Measurements from ENCODE around the gene MEOX1.

The MEOX1 gene

GRCh38 chr17:43616852-43617251, 44.9 kb downstream of the MEOX1 start:
- Histone ChIP-seq H2BK120ac (ENCODE audit: low read depth, low read length) (no peak overlapping the region), H3K23ac (ENCODE audit: low read depth, low read length, poor library complexity) (no peak overlapping the region), H3K79me1 (ENCODE audit: low read depth, low read length) (no peaks in the 10 kb centered on the region), H3K4me1 (ENCODE audit: control insufficient read depth in 2 of 2, insufficient read depth in 1 of 2, low read depth in 1 of 2, low read length in 2 of 2) (peaks cover 0 to 5% of the 10 kb centered on the region in 2 donors), H3K36me3 (replicated peaks in 1 of 2; ENCODE audit: control insufficient read depth in 2 of 2, insufficient read depth in 2 of 2, low read length in 2 of 2) (no peaks in the 10 kb centered on the region), H3K9ac (ENCODE audit: low read depth, low read length, poor library complexity) (no peak overlapping the region), H2AK5ac (ENCODE audit: low read depth, low read length) (no peak overlapping the region), H2BK15ac (ENCODE audit: low read length) (no peak overlapping the region), H3K18ac (ENCODE audit: low read length) (peak overlapping the region; percentile 24), H3K27ac (replicated peaks; ENCODE audit: low read length) (no peak overlapping the region), H2AFZ (ENCODE audit: low read length) (no peak overlapping the region), H3K4me2 (ENCODE audit: insufficient read depth, low read length, poor library complexity, severe bottlenecking) (no peak overlapping the region), H3K27me3 (ENCODE audit: control insufficient read depth in 3 of 3, insufficient read depth in 3 of 3, low read depth in 1 of 3, low read length in 3 of 3) (peaks cover 0 to 14% (median 3%) of the 10 kb centered on the region in 3 experiments), H3K14ac (ENCODE audit: low read length) (no peak overlapping the region), H4K91ac (ENCODE audit: low read depth, low read length, poor library complexity) (no peak overlapping the region), H3K4ac (ENCODE audit: low read length) (no peak overlapping the region), H2BK12ac (ENCODE audit: low read length) (no peak overlapping the region), H3K9me3 (replicated peaks in 1 of 2; ENCODE audit: control insufficient read depth in 2 of 2, insufficient read depth in 1 of 2, low read depth in 1 of 2, low read length in 2 of 2) (no peaks in the 10 kb centered on the region), H3K4me3 (ENCODE audit: low read length in 2 of 2) (no peak overlapping the region), H4K8ac (ENCODE audit: low read depth, low read length) (no peak overlapping the region), H2BK5ac (ENCODE audit: low read length) (no peak overlapping the region)
- DNase-seq (ENCODE audit: low spot score), result no peak
- WGBS, 2 donors (ENCODE audit: extremely low coverage in 2 of 2, insufficient read length in 2 of 2, insufficient replicate concordance in 1 of 2), result no CpG with 5 or more reads among the region's 5 CpGs

- H3K4me3 ChIP-seq (ENCODE audit: low read length in 2 of 2), result no peak overlapping the region
- WGBS, 2 donors (ENCODE audit: extremely low coverage in 2 of 2, insufficient read length in 2 of 2, insufficient replicate concordance in 1 of 2), result no CpG with 5 or more reads among the region's 2 CpGs
These were observed 45.3 kb downstream of the MEOX1 start for GRCh38 chr17:43616421-43616820.

GRCh38 chr17:43616029-43616351, 45.7 kb downstream of the MEOX1 start:
- Histone ChIP-seq H3K4me1 (ENCODE audit: control insufficient read depth in 2 of 2, insufficient read depth in 1 of 2, low read depth in 1 of 2, low read length in 2 of 2) (peaks cover 0 to 5% of the 10 kb centered on the region in 2 donors), H3K4me3 (ENCODE audit: low read length in 2 of 2) (no peak overlapping the region), H3K79me1 (ENCODE audit: low read depth, low read length) (no peaks in the 10 kb centered on the region), H3K36me3 (replicated peaks in 1 of 2; ENCODE audit: control insufficient read depth in 2 of 2, insufficient read depth in 2 of 2, low read length in 2 of 2) (no peaks in the 10 kb centered on the region), H3K9me3 (replicated peaks in 1 of 2; ENCODE audit: control insufficient read depth in 2 of 2, insufficient read depth in 1 of 2, low read depth in 1 of 2, low read length in 2 of 2) (peaks cover 0 to 3% of the 10 kb centered on the region in 2 donors), H3K18ac (ENCODE audit: low read length) (no peak overlapping the region), H2AFZ (ENCODE audit: low read length) (no peak overlapping the region), H2BK15ac (ENCODE audit: low read length) (no peak overlapping the region), H4K8ac (ENCODE audit: low read depth, low read length) (no peak overlapping the region), H2BK120ac (ENCODE audit: low read depth, low read length) (no peak overlapping the region), H2AK5ac (ENCODE audit: low read depth, low read length) (no peak overlapping the region), H3K4me2 (ENCODE audit: insufficient read depth, low read length, poor library complexity, severe bottlenecking) (no peak overlapping the region), H2BK12ac (ENCODE audit: low read length) (no peak overlapping the region), H3K9ac (ENCODE audit: low read depth, low read length, poor library complexity) (no peak overlapping the region), H3K27ac (replicated peaks; ENCODE audit: low read length) (no peak overlapping the region), H3K4ac (ENCODE audit: low read length) (no peak overlapping the region), H3K14ac (ENCODE audit: low read length) (no peak overlapping the region), H3K23ac (ENCODE audit: low read depth, low read length, poor library complexity) (no peak overlapping the region), H3K27me3 (ENCODE audit: control insufficient read depth in 3 of 3, insufficient read depth in 3 of 3, low read depth in 1 of 3, low read length in 3 of 3) (peaks cover 0 to 12% (median 3%) of the 10 kb centered on the region in 3 experiments), H2BK5ac (ENCODE audit: low read length) (no peak overlapping the region), H4K91ac (ENCODE audit: low read depth, low read length, poor library complexity) (no peak overlapping the region)
- WGBS, 2 donors (ENCODE audit: extremely low coverage in 2 of 2, insufficient read length in 2 of 2, insufficient replicate concordance in 1 of 2), result no CpG with 5 or more reads among the region's 1 CpG
- no peak for DNase-seq (ENCODE audit: low spot score)

More at GRCh38 chr17:43616421-43616820, 45.3 kb downstream of the MEOX1 start:
- Histone ChIP-seq H2BK120ac (ENCODE audit: low read depth, low read length) (no peak overlapping the region), H3K4ac (ENCODE audit: low read length) (no peak overlapping the region), H2BK12ac (ENCODE audit: low read length) (no peak overlapping the region), H3K23ac (ENCODE audit: low read depth, low read length, poor library complexity) (no peak overlapping the region), H3K9me3 (replicated peaks in 1 of 2; ENCODE audit: control insufficient read depth in 2 of 2, insufficient read depth in 1 of 2, low read depth in 1 of 2, low read length in 2 of 2) (peaks cover 0 to 3% of the 10 kb centered on the region in 2 donors), H2AK5ac (ENCODE audit: low read depth, low read length) (no peak overlapping the region), H2AFZ (ENCODE audit: low read length) (no peak overlapping the region), H3K4me2 (ENCODE audit: insufficient read depth, low read length, poor library complexity, severe bottlenecking) (no peak overlapping the region), H4K91ac (ENCODE audit: low read depth, low read length, poor library complexity) (no peak overlapping the region), H4K8ac (ENCODE audit: low read depth, low read length) (no peak overlapping the region), H3K79me1 (ENCODE audit: low read depth, low read length) (no peaks in the 10 kb centered on the region), H3K18ac (ENCODE audit: low read length) (no peak overlapping the region), H3K9ac (ENCODE audit: low read depth, low read length, poor library complexity) (no peak overlapping the region), H2BK15ac (ENCODE audit: low read length) (no peak overlapping the region), H2BK5ac (ENCODE audit: low read length) (no peak overlapping the region), H3K14ac (ENCODE audit: low read length) (no peak overlapping the region), H3K27ac (replicated peaks; ENCODE audit: low read length) (no peak overlapping the region), H3K36me3 (replicated peaks in 1 of 2; ENCODE audit: control insufficient read depth in 2 of 2, insufficient read depth in 2 of 2, low read length in 2 of 2) (no peaks in the 10 kb centered on the region), H3K27me3 (ENCODE audit: control insufficient read depth in 3 of 3, insufficient read depth in 3 of 3, low read depth in 1 of 3, low read length in 3 of 3) (peaks cover 0 to 12% (median 3%) of the 10 kb centered on the region in 3 experiments), H3K4me1 (ENCODE audit: control insufficient read depth in 2 of 2, insufficient read depth in 1 of 2, low read depth in 1 of 2, low read length in 2 of 2) (peaks cover 0 to 5% of the 10 kb centered on the region in 2 donors)
- DNase-seq (ENCODE audit: low spot score), result no peak

- H3K4ac ChIP-seq (ENCODE audit: low read length), result no peak overlapping the region
- peaks cover 0 to 12% (median 3%) of the 10 kb centered on the region in 3 experiments for H3K27me3 ChIP-seq (ENCODE audit: control insufficient read depth in 3 of 3, insufficient read depth in 3 of 3, low read depth in 1 of 3, low read length in 3 of 3)
- no peak overlapping the region for H4K8ac ChIP-seq (ENCODE audit: low read depth, low read length)
- H2BK120ac ChIP-seq (ENCODE audit: low read depth, low read length), result no peak overlapping the region
- no peak overlapping the region for H3K9ac ChIP-seq (ENCODE audit: low read depth, low read length, poor library complexity)
- DNase-seq (ENCODE audit: low spot score), result no peak
- no peak overlapping the region for H3K18ac ChIP-seq (ENCODE audit: low read length)
- H2BK5ac ChIP-seq (ENCODE audit: low read length), result no peak overlapping the region
- no peak overlapping the region for H2BK12ac ChIP-seq (ENCODE audit: low read length)
- no peak overlapping the region for H2AK5ac ChIP-seq (ENCODE audit: low read depth, low read length)
- H3K4me1 ChIP-seq (ENCODE audit: control insufficient read depth in 2 of 2, insufficient read depth in 1 of 2, low read depth in 1 of 2, low read length in 2 of 2), result peaks cover 0 to 5% of the 10 kb centered on the region in 2 donors
- no peaks in the 10 kb centered on the region for H3K79me1 ChIP-seq (ENCODE audit: low read depth, low read length)
- H3K9me3 ChIP-seq (replicated peaks in 1 of 2; ENCODE audit: control insufficient read depth in 2 of 2, insufficient read depth in 1 of 2, low read depth in 1 of 2, low read length in 2 of 2), result peaks cover 0 to 3% of the 10 kb centered on the region in 2 donors
- H3K27ac ChIP-seq (replicated peaks; ENCODE audit: low read length), result no peak overlapping the region
- no peak overlapping the region for H3K4me3 ChIP-seq (ENCODE audit: low read length in 2 of 2)
- no peak overlapping the region for H3K14ac ChIP-seq (ENCODE audit: low read length)
- no peak overlapping the region for H3K23ac ChIP-seq (ENCODE audit: low read depth, low read length, poor library complexity)
- no peak overlapping the region for H2BK15ac ChIP-seq (ENCODE audit: low read length)
- no peak overlapping the region for H3K4me2 ChIP-seq (ENCODE audit: insufficient read depth, low read length, poor library complexity, severe bottlenecking)
- no peak overlapping the region for H4K91ac ChIP-seq (ENCODE audit: low read depth, low read length, poor library complexity)
- no peaks in the 10 kb centered on the region for H3K36me3 ChIP-seq (replicated peaks in 1 of 2; ENCODE audit: control insufficient read depth in 2 of 2, insufficient read depth in 2 of 2, low read length in 2 of 2)
- H2AFZ ChIP-seq (ENCODE audit: low read length), result no peak overlapping the region
- WGBS, 2 donors (ENCODE audit: extremely low coverage in 2 of 2, insufficient read length in 2 of 2, insufficient replicate concordance in 1 of 2), result no CpG with 5 or more reads among the region's 11 CpGs
These were observed 46.2 kb downstream of the MEOX1 start for GRCh38 chr17:43615330-43616028.

Measured in neuronal stem cell (in vitro differentiated cells).